Measurements from ENCODE around the gene TMEM19.

TMEM19 gene

GRCh38 chr12:71721783-71722505 lies 36.1 kb downstream of the TMEM19 start:
- no peak for DNase-seq

GRCh38 chr12:71725011-71725410 lies 39.1 kb downstream of the TMEM19 start:
- DNase-seq = no peak

- no peak for DNase-seq
Observed at GRCh38 chr12:71726548-71726947, 40.7 kb downstream of the TMEM19 start.

GRCh38 chr12:71727958-71728357 lies 42.1 kb downstream of the TMEM19 start:
- no peak for DNase-seq

- no peak for DNase-seq
Observed at GRCh38 chr12:71730936-71731335, 45.1 kb downstream of the TMEM19 start.

GRCh38 chr12:71731439-71732356 lies 45.8 kb downstream of the TMEM19 start:
- DNase-seq = peak; percentile 21

GRCh38 chr12:71732357-71732712 lies 46.5 kb downstream of the TMEM19 start:
- DNase-seq = no peak

- no peak for DNase-seq
Observed at GRCh38 chr12:71737197-71737596, 51.3 kb downstream of the TMEM19 start.

GRCh38 chr12:71742998-71743397 lies 57.1 kb downstream of the TMEM19 start:
- no peak for DNase-seq

GRCh38 chr12:71744522-71745300 lies 58.8 kb downstream of the TMEM19 start:
- DNase-seq = no peak

- no peak for DNase-seq
Observed at GRCh38 chr12:71746974-71747611, 61.2 kb downstream of the TMEM19 start.

- DNase-seq = no peak
Observed at GRCh38 chr12:71748081-71748850, 62.4 kb downstream of the TMEM19 start.

GRCh38 chr12:71749666-71750065 lies 63.8 kb downstream of the TMEM19 start:
- no peak for DNase-seq

GRCh38 chr12:71752891-71753290 lies 67.0 kb downstream of the TMEM19 start:
- DNase-seq = no peak

Measured in 8988T (cell line).